ENCODE measurements around the gene ATP5PF. TPM values are rescaled to one million over a fixed set of nuclear protein-coding genes. Genes with fewer than 3 reads are reported as not detected.
A peak's percentile ranks its signal among the peaks of the same experiment; 100 is the strongest.

ATP5PF gene
- total RNA-seq, 2 donors from 2014 or later = 126 to 131 TPM

- Histone ChIP-seq H3K36me3 (ENCODE audit: control insufficient read depth, insufficient read depth, low read length) (peaks cover 76% of the 10 kb centered on the region), H3K27ac (ENCODE audit: low read depth, low read length) (no peak overlapping the region), H3K4me3 (ENCODE audit: low read length) (no peak overlapping the region), H3K9ac (ENCODE audit: extremely low read depth, low read length, poor library complexity, severe bottlenecking) (no peak overlapping the region), H3K27me3 (ENCODE audit: control insufficient read depth, insufficient read depth, low read length, poor library complexity, severe bottlenecking) (no peaks in the 10 kb centered on the region), H3K4me1 (ENCODE audit: control insufficient read depth, insufficient read depth, low read length) (no peaks in the 10 kb centered on the region), H3K9me3 (ENCODE audit: control insufficient read depth, low read length) (no peaks in the 10 kb centered on the region)
- H3K4me3 Mint-ChIP-seq = no peak overlapping the region
- no peaks in the 10 kb centered on the region for H3K9me3 Mint-ChIP-seq
- no peak for TF ChIP-seq CTCF (conservative IDR thresholded peaks at IDR 0.05)
- H3K36me3 Mint-ChIP-seq (ENCODE audit: low read depth) = peaks cover 46% of the 10 kb centered on the region
- no peak overlapping the region for H3K27ac Mint-ChIP-seq
- H3K27me3 Mint-ChIP-seq (ENCODE audit: insufficient read depth) = no peaks in the 10 kb centered on the region
- DNase-seq = no peak
- no peaks in the 10 kb centered on the region for H3K4me1 Mint-ChIP-seq
Measured at GRCh38 chr21:25757531-25757930, 22.8 kb upstream of the ATP5PF start.

DNA sequence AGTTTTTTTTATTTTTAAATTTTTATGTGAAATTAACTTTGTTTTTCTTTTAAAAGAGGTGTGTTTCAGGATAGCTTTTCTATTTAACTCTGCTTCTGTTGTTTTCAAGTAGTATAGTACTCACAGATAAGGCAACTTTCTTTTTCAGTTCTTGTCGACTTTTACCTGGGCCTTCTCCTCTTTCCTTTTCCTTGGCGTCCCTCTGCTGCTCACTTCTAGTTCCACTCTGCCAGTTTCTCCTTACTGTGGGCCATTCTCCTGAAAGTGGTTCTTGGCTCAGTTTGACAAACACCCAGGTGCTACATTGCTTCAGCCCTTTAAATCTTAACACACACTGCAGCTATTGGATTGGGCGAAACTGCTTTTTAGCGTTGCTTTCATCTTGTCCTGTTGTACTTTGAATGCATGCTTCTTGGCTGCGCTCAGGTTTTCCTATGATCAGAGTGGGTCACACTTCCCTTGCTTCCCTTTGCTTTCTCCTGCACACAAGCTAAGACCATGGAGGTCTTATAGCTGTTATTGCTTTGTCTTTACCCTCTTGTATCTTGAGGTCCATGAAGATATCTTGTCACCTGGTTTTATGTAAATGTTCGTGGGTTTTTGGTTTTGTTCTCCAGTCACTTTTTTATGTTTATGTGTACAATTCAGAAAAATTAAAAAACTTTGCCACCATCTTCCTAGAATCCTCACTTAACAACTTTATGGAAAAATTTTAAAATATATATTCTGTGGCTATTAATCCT is 21.7 kb upstream of the ATP5PF start:
- Mint-ChIP-seq H3K4me3 (no peak overlapping the region), H3K27me3 (ENCODE audit: insufficient read depth) (no peaks in the 10 kb centered on the region), H3K4me1 (no peaks in the 10 kb centered on the region), H3K27ac (peak overlapping the region; percentile 37), H3K36me3 (ENCODE audit: low read depth) (peaks cover 50% of the 10 kb centered on the region), H3K9me3 (no peaks in the 10 kb centered on the region)
- Histone ChIP-seq H3K36me3 (ENCODE audit: control insufficient read depth, insufficient read depth, low read length) (peaks cover 75% of the 10 kb centered on the region), H3K4me1 (ENCODE audit: control insufficient read depth, insufficient read depth, low read length) (no peaks in the 10 kb centered on the region), H3K4me3 (ENCODE audit: low read length) (no peak overlapping the region), H3K27ac (ENCODE audit: low read depth, low read length) (no peak overlapping the region), H3K9me3 (ENCODE audit: control insufficient read depth, low read length) (no peaks in the 10 kb centered on the region), H3K27me3 (ENCODE audit: control insufficient read depth, insufficient read depth, low read length, poor library complexity, severe bottlenecking) (no peaks in the 10 kb centered on the region), H3K9ac (ENCODE audit: extremely low read depth, low read length, poor library complexity, severe bottlenecking) (no peak overlapping the region)
- no peak for TF ChIP-seq CTCF (conservative IDR thresholded peaks at IDR 0.05)
- DNase-seq = no peak
- 92 to 94% methylated on average over 5 of the region's 6 CpGs for WGBS, 2 experiments (ENCODE audit: insufficient coverage in 1 of 2, insufficient read length in 1 of 2)

DNA sequence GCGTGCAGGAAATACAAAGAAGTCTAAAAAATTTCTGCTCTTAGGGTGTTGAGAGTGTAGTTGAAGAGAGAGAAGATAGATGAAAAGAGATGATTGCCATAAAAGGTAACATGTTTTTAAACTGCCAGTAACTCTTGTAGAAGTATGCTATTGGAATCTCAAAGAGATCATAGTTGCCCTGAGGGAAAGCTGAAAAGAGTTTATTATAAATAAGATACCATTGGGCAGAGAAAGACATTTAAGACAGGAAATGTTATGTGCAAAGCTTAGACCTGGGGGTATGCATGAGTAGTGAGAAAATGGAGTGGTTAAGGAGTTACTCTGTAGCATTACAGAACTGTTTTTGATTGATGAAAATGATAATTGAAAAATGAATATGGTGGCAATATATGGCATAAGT is 17.7 kb upstream of the ATP5PF start:
- no peak overlapping the region for H3K4me3 Mint-ChIP-seq
- 96 to 100% methylated on average over 1 of the region's 1 CpG for WGBS, 2 experiments (ENCODE audit: insufficient coverage in 1 of 2, insufficient read length in 1 of 2)
- peaks cover 4% of the 10 kb centered on the region for H3K4me1 Mint-ChIP-seq
- TF ChIP-seq CTCF (conservative IDR thresholded peaks at IDR 0.05) = no peak
- no peaks in the 10 kb centered on the region for H3K27me3 Mint-ChIP-seq (ENCODE audit: insufficient read depth)
- H3K27ac ChIP-seq (ENCODE audit: low read depth, low read length) = no peak overlapping the region
- no peaks in the 10 kb centered on the region for H3K9me3 Mint-ChIP-seq
- no peak overlapping the region for H3K27ac Mint-ChIP-seq
- DNase-seq = no peak
- no peaks in the 10 kb centered on the region for H3K4me1 ChIP-seq (ENCODE audit: control insufficient read depth, insufficient read depth, low read length)
- H3K36me3 ChIP-seq (ENCODE audit: control insufficient read depth, insufficient read depth, low read length) = peaks cover 60% of the 10 kb centered on the region
- no peak overlapping the region for H3K4me3 ChIP-seq (ENCODE audit: low read length)
- no peaks in the 10 kb centered on the region for H3K27me3 ChIP-seq (ENCODE audit: control insufficient read depth, insufficient read depth, low read length, poor library complexity, severe bottlenecking)
- H3K36me3 Mint-ChIP-seq (ENCODE audit: low read depth) = peaks cover 50% of the 10 kb centered on the region
- no peak overlapping the region for H3K9ac ChIP-seq (ENCODE audit: extremely low read depth, low read length, poor library complexity, severe bottlenecking)
- H3K9me3 ChIP-seq (ENCODE audit: control insufficient read depth, low read length) = no peaks in the 10 kb centered on the region

Measured in endodermal cell (in vitro differentiated cells).